IMR-90 (cell line): ENCODE results near the gene RCN1. TPM values are rescaled to one million over a fixed set of nuclear protein-coding genes. Genes with fewer than 3 reads are reported as not detected.

Experiments used
- ATAC-seq: fragments of 200-7000 bp; cut with Tn5 transposase; 2 replicates; pipeline ENCODE4 v1.9.1; 2020; ENCODE audit warnings: low read depth, mild to moderate bottlenecking, moderate library complexity
- BruUV-seq: library from RNA; stranded (reverse); fragments of 400-500 nt; replicated peaks from 2 replicates; lab custom pipeline; 2021; lab: Mats Ljungman, UMichigan
- CTCF ChIA-PET: fragments of 300-600 bp; formaldehyde crosslinking; extraction: SDS; loops from one replicate; lab custom pipeline; 2021; ENCODE audit warnings: antibody characterized with exemption; lab: Yijun Ruan, JAX
- POLR2A ChIA-PET: fragments of 300-600 bp; sonication (Branson Sonifier 250); formaldehyde crosslinking; loops from one replicate; lab custom pipeline; 2022; ENCODE audit warnings: antibody characterized with exemption; ENCODE audit not compliant: unreplicated experiment; lab: Charles Lee
- DNase-seq: peaks from one replicate; pipeline ENCODE4 v3.0.0; 2013
- H2AFZ ChIP-seq: replicated peaks from 2 replicates; pipeline ENCODE3; 2013; ENCODE audit warnings: low read length, mild to moderate bottlenecking; ENCODE audit not compliant: poor library complexity
- H2AK5ac ChIP-seq: 2 replicates; pipeline ENCODE4 v1.6.1; 2013; ENCODE audit warnings: low read depth, low read length, inconsistent platforms
- H2AK9ac ChIP-seq: replicated peaks from 2 replicates; pipeline ENCODE3; 2013; ENCODE audit warnings: mild to moderate bottlenecking, low read depth, low read length, moderate library complexity; ENCODE audit not compliant: poor library complexity
- H2BK120ac ChIP-seq: 2 replicates; pipeline ENCODE4 v1.6.1; 2013; ENCODE audit warnings: low read depth, low read length, inconsistent platforms
- H2BK15ac ChIP-seq: 3 replicates; pipeline ENCODE4 v1.6.1; 2013; ENCODE audit warnings: low read depth, low read length, inconsistent platforms
- H2BK20ac ChIP-seq: 2 replicates; pipeline ENCODE4 v1.6.1; 2013; ENCODE audit warnings: low read depth, mild to moderate bottlenecking, inconsistent platforms, low read length, moderate library complexity
- H2BK5ac ChIP-seq: 2 replicates; pipeline ENCODE4 v1.6.1; 2013; ENCODE audit warnings: mild to moderate bottlenecking, low read depth, low read length, inconsistent platforms; ENCODE audit not compliant: poor library complexity, severe bottlenecking
- H3K14ac ChIP-seq: replicated peaks from 2 replicates; pipeline ENCODE4 v1.6.1; 2013; ENCODE audit warnings: low read depth, low read length, inconsistent platforms
- H3K18ac ChIP-seq: 2 replicates; pipeline ENCODE4 v1.6.1; 2013; ENCODE audit warnings: low read depth, low read length, control low read depth
- H3K23ac ChIP-seq: 2 replicates; pipeline ENCODE4 v1.6.1; 2013; ENCODE audit warnings: low read depth, low read length, inconsistent platforms
- H3K27ac ChIP-seq: 2 replicates; pipeline ENCODE4 v1.5.1; 2013; ENCODE audit warnings: mild to moderate bottlenecking, control low read depth, low read length; ENCODE audit not compliant: insufficient read depth
- H3K27me3 ChIP-seq: 2 replicates; pipeline ENCODE4 v1.6.1; 2013; ENCODE audit warnings: low read length; ENCODE audit not compliant: control insufficient read depth, insufficient read depth
- H3K36me3 ChIP-seq: 2 replicates; pipeline ENCODE4 v1.6.1; 2013; ENCODE audit warnings: low read length, mixed read lengths; ENCODE audit not compliant: control insufficient read depth, insufficient read depth
- H3K4ac ChIP-seq: 2 replicates; pipeline ENCODE4 v1.6.1; 2013; ENCODE audit warnings: low read depth, low read length, inconsistent platforms
- H3K4me1 ChIP-seq: 2 replicates; pipeline ENCODE4 v1.6.1; 2013; ENCODE audit warnings: low read length, mixed read lengths; ENCODE audit not compliant: control insufficient read depth, insufficient read depth
- H3K4me2 ChIP-seq: 2 replicates; pipeline ENCODE4 v1.6.1; 2013; ENCODE audit warnings: low read depth, mild to moderate bottlenecking, control low read depth, low read length, moderate library complexity
- H3K4me3 ChIP-seq: 2 replicates; pipeline ENCODE4 v1.5.1; 2013; ENCODE audit warnings: low read depth, mild to moderate bottlenecking, control low read depth, low read length, moderate library complexity; ENCODE audit not compliant: insufficient read depth
- H3K56ac ChIP-seq: 2 replicates; pipeline ENCODE4 v1.6.1; 2013; ENCODE audit warnings: low read length, inconsistent platforms; ENCODE audit not compliant: insufficient read depth; ENCODE audit errors: extremely low read depth
- H3K79me1 ChIP-seq, 2 experiments: 2 replicates each; pipeline ENCODE4 v1.6.1; 2013; ENCODE audit warnings: low read length in 2 of 2, inconsistent platforms in 1 of 2, low read depth in 1 of 2
- H3K9ac ChIP-seq: 2 replicates; pipeline ENCODE4 v1.6.1; 2013; ENCODE audit warnings: low read depth, low read length, control low read depth
- H3K9me1 ChIP-seq: 2 replicates; pipeline ENCODE4 v1.6.1; 2013; ENCODE audit warnings: low read length, inconsistent platforms; ENCODE audit not compliant: insufficient read depth
- H3K9me3 ChIP-seq: 2 replicates; pipeline ENCODE4 v1.6.1; 2013; ENCODE audit warnings: low read length; ENCODE audit not compliant: control insufficient read depth, insufficient read depth
- H4K20me1 ChIP-seq: 2 replicates; pipeline ENCODE4 v1.6.1; 2013; ENCODE audit warnings: low read length, inconsistent platforms; ENCODE audit not compliant: insufficient read depth
- H4K5ac ChIP-seq: 2 replicates; pipeline ENCODE4 v1.6.1; 2013; ENCODE audit warnings: mild to moderate bottlenecking, low read depth, low read length, control low read depth
- H4K8ac ChIP-seq, 2 experiments: 2 replicates each; pipeline ENCODE4 v1.6.1; 2013; ENCODE audit warnings: low read depth in 2 of 2, low read length in 2 of 2, control low read depth in 1 of 2, inconsistent platforms in 1 of 2
- H4K91ac ChIP-seq: 2 replicates; pipeline ENCODE4 v1.6.1; 2013; ENCODE audit warnings: low read depth, low read length, inconsistent platforms; ENCODE audit not compliant: insufficient read depth
- BHLHE40 ChIP-seq: fragments of 150-350 bp; IDR thresholded peaks from 2 replicates; pipeline ENCODE4 v1.6.1; 2016; ENCODE audit warnings: mild to moderate bottlenecking, low read depth, low read length
- CEBPB ChIP-seq: IDR thresholded peaks from 2 replicates; pipeline ENCODE4 v1.6.1; 2012; ENCODE audit warnings: low read depth, low read length, improper control_type of control experiment
- CHD1 ChIP-seq: IDR thresholded peaks from 2 replicates; pipeline ENCODE4 v1.6.1; 2012; ENCODE audit warnings: low read depth, low read length, improper control_type of control experiment
- MAFK ChIP-seq: IDR thresholded peaks from 2 replicates; pipeline ENCODE4 v1.6.1; 2012; ENCODE audit warnings: low read depth, low read length, improper control_type of control experiment
- POLR2A ChIP-seq: IDR thresholded peaks from 2 replicates; pipeline ENCODE4 v1.6.1; 2012; ENCODE audit warnings: mild to moderate bottlenecking, low read depth, low read length
- RAD21 ChIP-seq: IDR thresholded peaks from 2 replicates; pipeline ENCODE4 v1.6.1; 2012; ENCODE audit warnings: low read length, improper control_type of control experiment
- RFX5 ChIP-seq: IDR thresholded peaks from 2 replicates; pipeline ENCODE4 v1.8.0; 2012; ENCODE audit warnings: low read depth, mild to moderate bottlenecking, low read length, moderate library complexity
- SMC3 ChIP-seq: fragments of 150-350 bp; IDR thresholded peaks from 2 replicates; pipeline ENCODE4 v1.6.1; 2016; ENCODE audit warnings: low read depth, mild to moderate bottlenecking, antibody characterized with exemption, low read length, moderate library complexity
- WGBS, 2 experiments: methylation state at CpG; one replicate each; pipeline versions ENCODE4 v1.1.5 to v1.1.7; 2013; ENCODE audit warnings: missing lambda C conversion rate in 2 of 2; ENCODE audit not compliant: insufficient read length in 1 of 2; ENCODE audit errors: extremely low coverage in 2 of 2; 5-methylcytosine and 5-hydroxymethylcytosine counted together
- dilution Hi-C: fragments of 300-500 bp; cut with HindIII; formaldehyde crosslinking; loops from one replicate; pipeline ENCODE4 v1.14.3; 2018; ENCODE audit warnings: low sequenced_read_pairs; ENCODE audit not compliant: unreplicated experiment
- in situ Hi-C: fragments of 300-500 bp; cut with MboI; formaldehyde crosslinking; loops from 3 replicates; pipeline ENCODE4 v1.14.3; 2019; ENCODE audit warnings: low sequenced_read_pairs, inconsistent platforms, mixed read lengths
- intact Hi-C: fragments of 100-400 bp; cut with micrococcal nuclease; formaldehyde crosslinking; loops from 2 replicates; pipeline ENCODE4 v1.10.0; 2022
- polyA plus RNA-seq, 3 experiments: library from polyadenylated mRNA; depleted of rRNA; stranded (reverse); fragments of >200 nt; gene quantifications; 2 replicates each; pipeline ENCODE4 v1.2.3, GENCODE V29; 2012; ENCODE audit warnings: low replicate concordance in 1 of 3
- total RNA-seq: library from RNA; depleted of rRNA; stranded (reverse); fragments of >200 nt; gene quantifications from 2 replicates; pipeline ENCODE4 v1.2.3, GENCODE V29; 2012
- TF ChIP-seq, protein P1 (sequence below): fragments of 150-350 bp; IDR thresholded peaks from 2 replicates; pipeline ENCODE4 v1.6.1; 2017; ENCODE audit warnings: mild to moderate bottlenecking, antibody characterized with exemption, low read length, low read depth
- TF ChIP-seq, protein P2 (sequence below): fragments of 150-350 bp; IDR thresholded peaks from 2 replicates; pipeline ENCODE4 v1.6.1; 2016; ENCODE audit warnings: low read depth, mild to moderate bottlenecking, low read length, moderate library complexity, borderline replicate concordance

The RCN1 gene
- total and polyA plus RNA-seq, 2 of the 4 experiments (the other 2 are of a cell fraction): 129 to 193 TPM

DNA sequence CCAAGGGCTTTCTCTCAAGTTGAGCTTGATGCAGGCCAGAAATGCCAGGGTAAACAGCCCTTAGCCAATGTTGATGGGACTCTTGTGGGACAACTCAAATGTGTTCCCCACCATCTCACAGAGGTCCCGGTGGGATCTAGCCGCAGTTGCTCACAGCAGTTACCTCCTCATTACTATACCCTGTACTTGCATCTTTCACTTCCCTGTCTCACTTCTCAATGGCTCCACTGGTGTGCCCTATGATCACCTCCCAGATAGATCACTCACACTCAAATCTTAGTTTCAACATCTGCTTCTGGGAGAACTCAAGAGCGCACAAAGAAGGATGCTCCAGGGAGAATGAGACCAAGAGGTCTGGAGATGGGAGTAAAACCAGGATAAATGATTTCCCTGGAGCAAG lies 47.0 kb downstream of the RCN1 start:
- BruUV-seq: no TSS peak
- no peaks in the 10 kb centered on the region for H3K36me3 ChIP-seq
- H3K9me1 ChIP-seq: peaks cover 5% of the 10 kb centered on the region
- H4K5ac ChIP-seq: peak overlapping the region; percentile 92
- DNase-seq (no peak), ATAC-seq (no peak)
- peak overlapping the region; percentile 45 for H3K56ac ChIP-seq
- H3K4ac ChIP-seq: peak overlapping the region; percentile 85
- H4K91ac ChIP-seq: peak overlapping the region; percentile 94
- H2BK20ac ChIP-seq: peak overlapping the region; percentile 100
- H2BK120ac ChIP-seq: peak overlapping the region; percentile 96
- H3K23ac ChIP-seq: peak overlapping the region; percentile 85
- H3K18ac ChIP-seq: peak overlapping the region; percentile 97
- H2AK9ac ChIP-seq: peak overlapping the region; percentile 68
- H3K4me1 ChIP-seq: peaks cover 13% of the 10 kb centered on the region
- H3K9me3 ChIP-seq: no peaks in the 10 kb centered on the region
- H3K9ac ChIP-seq: no peak overlapping the region; the same call in 1 of the 2 replicates
- POLR2A ChIA-PET: no interaction called here
- dilution Hi-C loops: no loop called here
- H3K14ac ChIP-seq: peak overlapping the region; percentile 95
- peak overlapping the region; percentile 95 for H2AK5ac ChIP-seq
- intact Hi-C loops: loop anchor here (2.0 kb wide), 1 partner anchor 47 kb away; the partner anchor contains the start of gene RCN1
- no CpG with 5 or more reads among the region's 3 CpGs for WGBS, 2 experiments
- no peak overlapping the region for H3K4me3 ChIP-seq
- no peaks in the 10 kb centered on the region; the same call in 1 of the 2 replicates for H3K27me3 ChIP-seq
- H3K79me1 ChIP-seq: no peaks in the 10 kb centered on the region; a peak in 1 of 4 replicates
- no peaks in the 10 kb centered on the region for H4K20me1 ChIP-seq
- H2BK5ac ChIP-seq: peak overlapping the region; percentile 97
- H2AFZ ChIP-seq: peak overlapping the region; percentile 82
- H3K27ac ChIP-seq: peak overlapping the region; percentile 89
- H3K4me2 ChIP-seq: no peak overlapping the region
- H2BK15ac ChIP-seq: peak overlapping the region; percentile 68
- in situ Hi-C loops: no loop called here
- CTCF ChIA-PET: no interaction called here
- TF ChIP-seq, protein P1, sequence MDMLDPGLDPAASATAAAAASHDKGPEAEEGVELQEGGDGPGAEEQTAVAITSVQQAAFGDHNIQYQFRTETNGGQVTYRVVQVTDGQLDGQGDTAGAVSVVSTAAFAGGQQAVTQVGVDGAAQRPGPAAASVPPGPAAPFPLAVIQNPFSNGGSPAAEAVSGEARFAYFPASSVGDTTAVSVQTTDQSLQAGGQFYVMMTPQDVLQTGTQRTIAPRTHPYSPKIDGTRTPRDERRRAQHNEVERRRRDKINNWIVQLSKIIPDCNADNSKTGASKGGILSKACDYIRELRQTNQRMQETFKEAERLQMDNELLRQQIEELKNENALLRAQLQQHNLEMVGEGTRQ: no peak
- TF ChIP-seq CHD1 (no peak), CEBPB (no peak), SMC3 (no peak), BHLHE40 (no peak), MAFK (no peak), RAD21 (no peak), POLR2A (no peak), RFX5 (no peak)
- TF ChIP-seq, protein P2, sequence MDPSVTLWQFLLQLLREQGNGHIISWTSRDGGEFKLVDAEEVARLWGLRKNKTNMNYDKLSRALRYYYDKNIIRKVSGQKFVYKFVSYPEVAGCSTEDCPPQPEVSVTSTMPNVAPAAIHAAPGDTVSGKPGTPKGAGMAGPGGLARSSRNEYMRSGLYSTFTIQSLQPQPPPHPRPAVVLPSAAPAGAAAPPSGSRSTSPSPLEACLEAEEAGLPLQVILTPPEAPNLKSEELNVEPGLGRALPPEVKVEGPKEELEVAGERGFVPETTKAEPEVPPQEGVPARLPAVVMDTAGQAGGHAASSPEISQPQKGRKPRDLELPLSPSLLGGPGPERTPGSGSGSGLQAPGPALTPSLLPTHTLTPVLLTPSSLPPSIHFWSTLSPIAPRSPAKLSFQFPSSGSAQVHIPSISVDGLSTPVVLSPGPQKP: no peak
- H4K8ac ChIP-seq: peak overlapping the region; percentile 77 to 79
